ELR (cell line): Measurements from ENCODE around the gene FRG2B.
"Not testable (repeated sequence)": the region's sequence is repeated elsewhere in the genome, so short reads cannot be mapped to it uniquely, and the experiment has no call there.

ENCODE experiments used
- DNase-seq: peaks from one replicate; pipeline ENCODE4 v3.0.0-alpha.2; 2015; ENCODE audit warnings: low read depth

FRG2B gene

GRCh38 chr10:133599869-133600268, 26.7 kb downstream of the FRG2B start:
- DNase-seq = not testable (repeated sequence)

GRCh38 chr10:133592716-133593115, 33.9 kb downstream of the FRG2B start:
- no peak for DNase-seq

- DNase-seq = no peak
Measured at GRCh38 chr10:133590970-133591359, 35.6 kb downstream of the FRG2B start.

- DNase-seq = no peak
Measured at GRCh38 chr10:133590226-133590969, 36.2 kb downstream of the FRG2B start.

GRCh38 chr10:133577037-133577436, 49.6 kb downstream of the FRG2B start:
- DNase-seq = not testable (repeated sequence)
